Stimulated activated naive B cell treated with anti-CD40 and anti-IgM and Interleukin-4, amounts not matched to agents 10 μg/mL and 1 μg/mL and 100 μg/mL, for 72 hours (primary cell): ENCODE results near the gene CALML4.
"Not testable (repeated sequence)": the region's sequence is repeated elsewhere in the genome, so short reads cannot be mapped to it uniquely, and the experiment has no call there.

Source experiments
- ATAC-seq, 2 donors: fragments of 150-1000 bp; cut with Tn5 transposase; replicated peaks; 2 replicates each; pipeline ENCODE4 v1.10.0; 2021; ENCODE audit warnings: moderate library complexity in 1 of 2
- DNase-seq: peaks from one replicate; pipeline ENCODE4 v3.0.0; 2021
- H3K27ac Mint-ChIP-seq: one replicate; pipeline ENCODE4 v1.8.0; 2022; ENCODE audit warnings: mild to moderate bottlenecking, mixed read lengths
- H3K27me3 Mint-ChIP-seq, 2 donors: one replicate each; pipeline ENCODE4 v1.8.0; 2022; ENCODE audit warnings: mixed read lengths in 2 of 2
- H3K36me3 Mint-ChIP-seq, 2 donors: one replicate each; pipeline ENCODE4 v1.8.0; 2022; ENCODE audit warnings: mixed read lengths in 2 of 2, mild to moderate bottlenecking in 1 of 2
- H3K4me1 Mint-ChIP-seq, 2 donors: one replicate each; pipeline ENCODE4 v1.8.0; 2022; ENCODE audit warnings: mixed read lengths in 2 of 2, mild to moderate bottlenecking in 1 of 2
- H3K4me3 Mint-ChIP-seq, 2 donors: one replicate each; pipeline ENCODE4 v1.8.0; 2022; ENCODE audit warnings: mild to moderate bottlenecking in 2 of 2, mixed read lengths in 2 of 2, moderate library complexity in 1 of 2
- H3K9me3 Mint-ChIP-seq, 2 donors: one replicate each; pipeline ENCODE4 v1.8.0; 2022; ENCODE audit warnings: mixed read lengths in 2 of 2, mild to moderate bottlenecking in 1 of 2

The CALML4 gene

DNA sequence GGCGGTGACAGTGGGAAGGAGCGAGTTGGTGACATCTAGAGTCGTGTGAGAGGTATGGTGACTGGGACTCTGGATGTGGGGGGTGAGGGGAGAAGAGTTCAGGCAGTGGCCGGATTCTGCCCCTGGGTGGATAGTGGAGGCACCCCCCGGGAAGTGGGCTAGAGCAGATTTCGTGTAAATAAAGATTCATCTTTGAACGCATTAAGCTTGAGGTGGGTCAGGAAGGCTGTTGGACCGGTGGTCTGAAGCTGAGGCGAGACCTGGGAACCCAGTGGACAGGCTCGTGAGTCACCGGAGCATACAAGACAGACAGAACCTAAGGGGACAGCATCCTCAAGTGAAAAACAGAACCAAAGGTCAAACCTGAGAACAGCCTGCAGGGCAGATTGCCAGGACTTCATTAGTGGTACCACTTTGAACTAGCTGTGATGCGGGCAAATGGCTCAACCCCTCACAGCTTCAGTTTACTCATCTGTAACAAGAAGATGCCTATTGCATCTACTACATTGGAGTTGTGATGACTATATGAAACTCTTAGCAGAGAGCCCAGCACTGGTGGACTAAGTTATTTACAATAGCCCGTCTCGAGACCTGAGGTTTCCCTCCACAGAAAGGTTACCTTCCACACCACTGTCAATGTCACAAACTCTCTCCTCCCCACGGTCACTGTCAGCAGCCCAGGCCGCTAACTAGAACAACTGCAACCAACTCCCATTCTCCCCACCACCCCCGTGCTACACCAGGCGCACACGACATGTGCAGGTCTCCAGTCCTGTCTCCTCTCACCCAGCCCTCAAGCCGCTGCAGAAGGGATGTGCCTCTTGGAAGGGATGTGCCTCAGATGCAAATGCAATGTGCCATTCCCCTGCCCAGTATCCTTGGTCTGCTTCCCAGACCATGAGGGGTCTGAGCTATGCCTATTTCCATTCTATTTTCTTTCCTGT lies 25.3 kb upstream of the CALML4 start:
- Mint-ChIP-seq H3K4me3 (peak overlapping the region; percentile 81 to 84), H3K36me3 (peaks cover 0 to 5% of the 10 kb centered on the region in 2 donors), H3K9me3 (no peaks in the 10 kb centered on the region), H3K4me1 (peaks cover 33 to 64% of the 10 kb centered on the region in 2 donors), H3K27me3 (no peaks in the 10 kb centered on the region), H3K27ac (peak overlapping the region; percentile 94)
- peak in 1 of 2 donors; percentile 22 for ATAC-seq
- peak; percentile 41 for DNase-seq

DNA sequence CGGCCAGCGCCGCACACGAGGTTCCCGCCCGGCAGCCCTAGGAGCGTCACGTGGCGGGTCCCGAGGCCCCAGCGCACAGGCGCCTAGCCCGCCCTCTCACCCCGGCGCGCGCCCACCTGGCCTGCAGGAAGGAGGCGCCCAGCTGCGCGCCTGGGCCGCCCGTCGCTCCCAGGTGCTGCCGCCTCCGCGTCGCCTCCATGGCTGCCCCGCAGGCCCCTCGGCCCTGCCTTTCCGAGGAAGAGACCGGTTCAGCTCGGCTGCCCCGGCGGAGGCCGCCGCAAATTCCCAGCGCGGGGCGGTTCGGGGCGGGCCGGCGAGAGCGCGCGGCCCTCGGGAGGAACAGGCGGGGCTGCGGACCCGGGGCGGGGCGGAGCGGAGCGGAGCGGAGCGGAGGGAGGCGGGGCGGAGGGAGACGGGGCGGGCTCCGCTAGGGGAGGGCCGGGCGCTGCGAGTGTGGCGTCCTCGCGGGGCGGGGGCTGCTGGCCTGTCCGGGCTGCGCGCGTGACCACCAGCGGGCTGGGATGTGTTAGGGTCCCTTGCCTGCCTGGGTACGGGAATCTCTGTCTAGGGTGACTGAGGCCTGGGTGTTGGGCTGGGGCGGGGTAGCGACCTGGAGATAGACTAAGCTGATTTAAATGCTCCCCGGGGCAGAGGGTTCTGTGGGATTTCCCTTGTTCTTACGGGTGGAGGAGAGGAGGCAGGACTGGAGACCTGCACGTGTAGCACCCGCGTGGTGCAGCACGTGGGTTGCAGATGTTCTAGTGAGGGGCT lies 24.4 kb upstream of the CALML4 start, which contains the start of gene CLN6:
CLN6 (minus strand) TSS at position 343 of the 771 bp plus-strand sequence; CDS start at position 199, 144 bp downstream.
- peak; percentile 78 to 87 for ATAC-seq
- peaks cover 40 to 72% of the 10 kb centered on the region in 2 donors for H3K4me1 Mint-ChIP-seq
- H3K36me3 Mint-ChIP-seq: peaks cover under 1 to 13% of the 10 kb centered on the region in 2 donors
- peak within 1 kb of the TSS; percentile 95 for H3K27ac Mint-ChIP-seq
- peak; percentile 81 for DNase-seq
- peak within 1 kb of the TSS; percentile 81 to 84 for H3K4me3 Mint-ChIP-seq
- H3K27me3 Mint-ChIP-seq: no peaks in the 10 kb centered on the region
- no peaks in the 10 kb centered on the region for H3K9me3 Mint-ChIP-seq

DNA sequence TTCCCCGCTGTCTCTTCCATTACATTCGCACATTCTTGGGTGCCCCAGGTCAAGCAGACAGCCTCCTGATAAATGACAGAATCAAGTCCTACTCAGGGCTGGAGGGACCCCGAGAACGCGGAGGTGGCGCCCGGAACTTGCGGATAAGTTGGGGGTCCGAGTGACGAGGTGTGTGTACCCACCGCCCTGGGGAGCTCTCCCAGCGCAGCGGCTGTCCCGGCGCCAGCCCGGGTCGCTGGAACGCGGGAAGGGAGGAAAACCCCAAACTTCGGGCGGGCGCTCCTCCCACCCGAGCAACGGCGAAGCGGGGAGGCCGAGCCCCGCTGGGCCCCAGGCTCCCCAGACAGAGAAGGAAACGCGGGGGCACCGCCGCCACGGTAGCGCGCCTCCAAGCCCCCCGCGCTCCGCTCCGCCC lies 23.8 kb upstream of the CALML4 start:
- H3K4me3 Mint-ChIP-seq: peak overlapping the region; percentile 81 to 84
- ATAC-seq (peak; percentile 1), DNase-seq (peak; percentile 39)
- H3K4me1 Mint-ChIP-seq: peaks cover 42 to 76% of the 10 kb centered on the region in 2 donors
- no peaks in the 10 kb centered on the region for H3K27me3 Mint-ChIP-seq
- H3K36me3 Mint-ChIP-seq: peaks cover 2 to 14% of the 10 kb centered on the region in 2 donors
- no peaks in the 10 kb centered on the region for H3K9me3 Mint-ChIP-seq
- H3K27ac Mint-ChIP-seq: peak overlapping the region; percentile 95

DNA sequence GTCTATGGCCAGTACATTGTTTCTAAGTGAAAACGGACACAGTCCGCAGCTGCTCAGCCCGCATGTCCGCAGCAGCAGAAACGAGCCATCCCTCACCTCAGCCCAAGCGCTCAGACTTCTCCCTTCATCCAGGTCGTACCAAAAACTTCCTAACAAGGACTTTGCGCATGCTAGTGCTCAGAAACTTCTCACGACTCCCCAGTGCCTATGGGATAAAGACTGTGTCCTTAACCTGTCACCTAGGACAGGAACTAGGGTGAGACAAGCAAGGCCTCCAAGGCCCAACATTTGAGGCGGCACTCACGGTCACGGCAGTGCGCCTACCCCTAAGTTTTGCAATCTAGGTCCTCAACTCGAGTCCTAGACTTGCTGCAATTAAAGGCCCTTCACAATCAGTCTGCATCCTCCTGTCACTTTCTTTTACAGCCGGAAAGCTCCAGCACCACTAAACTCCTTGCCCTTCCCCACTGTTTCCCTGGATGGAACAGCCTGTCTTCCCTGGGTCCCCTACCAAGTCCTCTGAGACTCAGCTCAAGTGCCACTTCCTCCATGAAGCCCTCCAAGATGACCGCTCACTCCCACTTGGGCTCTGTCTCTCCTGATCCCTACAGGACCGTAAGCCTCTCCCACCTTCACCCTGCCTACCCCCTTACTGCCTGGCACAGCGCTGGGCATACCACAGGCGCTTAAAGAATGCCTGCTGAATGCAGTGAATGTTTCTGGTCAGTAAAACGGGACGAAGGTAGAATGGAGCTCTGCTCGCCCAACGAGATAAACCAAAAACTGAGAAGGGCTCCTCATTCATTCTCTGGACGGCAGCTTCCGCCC lies 23.2 kb upstream of the CALML4 start:
- H3K27ac Mint-ChIP-seq: peak overlapping the region; percentile 95
- no peaks in the 10 kb centered on the region for H3K9me3 Mint-ChIP-seq
- DNase-seq: no peak
- ATAC-seq: no peak
- H3K4me3 Mint-ChIP-seq: peak overlapping the region; percentile 81 to 84
- H3K27me3 Mint-ChIP-seq: no peaks in the 10 kb centered on the region
- peaks cover 38 to 72% of the 10 kb centered on the region in 2 donors for H3K4me1 Mint-ChIP-seq
- peaks cover 2 to 14% of the 10 kb centered on the region in 2 donors for H3K36me3 Mint-ChIP-seq

DNA sequence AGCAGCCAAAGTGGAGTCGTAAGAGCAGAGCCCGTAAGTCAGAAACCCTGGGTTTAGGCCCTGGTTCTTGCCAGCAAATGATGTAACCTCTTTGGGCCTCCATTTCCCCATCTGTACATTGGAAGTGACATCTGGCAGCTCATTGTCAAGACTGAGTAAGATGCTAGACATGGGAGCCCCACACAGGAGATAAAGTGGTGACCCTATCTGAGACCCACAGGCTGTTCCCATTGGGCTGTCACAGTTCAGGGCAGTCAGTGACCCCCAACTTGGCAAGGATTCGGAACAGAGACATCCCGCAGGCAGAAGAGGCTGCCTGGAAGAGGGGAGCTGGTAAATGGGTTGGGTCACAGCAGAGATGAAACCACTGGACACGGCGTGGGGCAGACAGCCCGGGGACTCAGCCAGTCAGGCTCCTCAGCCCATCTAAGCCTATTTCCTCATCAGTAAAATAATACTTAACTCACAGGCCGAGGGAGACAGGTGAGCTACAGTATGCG lies 22.6 kb upstream of the CALML4 start:
- Mint-ChIP-seq H3K27ac (peak overlapping the region; percentile 42), H3K9me3 (no peaks in the 10 kb centered on the region), H3K27me3 (no peaks in the 10 kb centered on the region), H3K36me3 (peaks cover 7 to 19% of the 10 kb centered on the region in 2 donors), H3K4me1 (peaks cover 38 to 71% of the 10 kb centered on the region in 2 donors), H3K4me3 (peak overlapping the region; percentile 81 to 84)
- DNase-seq: no peak
- ATAC-seq: no peak

DNA sequence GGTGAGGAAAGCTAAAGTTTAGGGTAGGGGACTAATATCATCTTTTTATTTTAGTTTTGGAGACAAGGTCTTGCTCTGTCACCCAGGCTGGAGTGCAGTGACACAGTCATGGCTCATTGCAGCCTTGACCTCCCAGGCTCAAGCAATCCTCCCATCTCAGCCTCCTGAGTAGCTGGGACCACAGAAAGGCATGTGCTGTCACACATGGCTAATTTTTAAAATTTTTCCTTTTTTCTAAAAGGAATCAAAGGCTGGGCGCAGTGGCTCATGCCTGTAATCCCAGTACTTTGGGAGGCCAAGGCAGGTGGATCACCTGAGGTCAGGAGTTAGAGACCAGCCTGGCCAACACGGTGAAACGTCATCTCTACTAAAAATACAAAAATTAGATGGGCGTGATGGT lies 20.3 kb upstream of the CALML4 start:
- H3K9me3 Mint-ChIP-seq, H3K4me3 Mint-ChIP-seq, H3K27me3 Mint-ChIP-seq, ATAC-seq, DNase-seq, H3K27ac Mint-ChIP-seq: not testable (repeated sequence)
- H3K36me3 Mint-ChIP-seq: peaks cover 12 to 21% of the 10 kb centered on the region in 2 donors
- H3K4me1 Mint-ChIP-seq: peaks cover 33 to 61% of the 10 kb centered on the region in 2 donors

DNA sequence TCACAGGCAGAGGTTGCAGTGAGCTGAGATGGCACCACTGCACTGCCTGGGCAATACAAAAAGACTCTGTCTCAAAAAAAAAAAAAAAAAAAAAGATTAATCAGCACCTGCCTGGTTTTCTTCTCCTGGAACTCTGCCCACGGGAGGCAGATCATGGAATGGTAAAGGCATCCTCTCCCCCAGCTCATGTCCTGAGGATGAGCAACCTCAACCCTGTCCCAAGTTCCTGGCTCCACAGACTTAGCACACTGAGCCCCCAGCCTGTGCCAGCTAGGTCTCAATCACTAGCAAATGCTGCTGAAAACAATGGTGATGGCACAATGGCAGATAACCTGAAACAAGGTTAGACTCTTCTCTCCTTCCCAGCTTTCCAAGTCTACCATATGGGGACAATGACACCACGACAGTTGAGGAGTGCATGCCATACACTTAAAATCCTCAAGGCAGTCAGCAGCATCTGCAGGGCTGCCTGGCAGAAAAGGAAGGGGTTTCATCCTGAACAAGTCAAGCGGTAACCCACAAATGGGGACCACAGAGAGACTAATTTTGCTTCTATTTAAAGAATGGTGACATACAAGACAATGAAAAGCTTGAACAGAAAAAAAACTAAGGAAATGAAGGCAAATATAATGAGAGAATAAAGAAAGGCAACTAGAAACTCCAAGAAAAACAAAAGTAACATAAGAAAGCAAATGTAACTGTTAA lies 19.6 kb upstream of the CALML4 start:
- H3K27me3 Mint-ChIP-seq: no peaks in the 10 kb centered on the region
- peak overlapping the region; percentile 21 for H3K27ac Mint-ChIP-seq
- ATAC-seq: no peak
- H3K36me3 Mint-ChIP-seq: peaks cover 12 to 26% of the 10 kb centered on the region in 2 donors
- peak overlapping the region; percentile 19 to 48 for H3K4me3 Mint-ChIP-seq
- DNase-seq: no peak
- H3K4me1 Mint-ChIP-seq: peaks cover 28 to 54% of the 10 kb centered on the region in 2 donors
- no peaks in the 10 kb centered on the region for H3K9me3 Mint-ChIP-seq

DNA sequence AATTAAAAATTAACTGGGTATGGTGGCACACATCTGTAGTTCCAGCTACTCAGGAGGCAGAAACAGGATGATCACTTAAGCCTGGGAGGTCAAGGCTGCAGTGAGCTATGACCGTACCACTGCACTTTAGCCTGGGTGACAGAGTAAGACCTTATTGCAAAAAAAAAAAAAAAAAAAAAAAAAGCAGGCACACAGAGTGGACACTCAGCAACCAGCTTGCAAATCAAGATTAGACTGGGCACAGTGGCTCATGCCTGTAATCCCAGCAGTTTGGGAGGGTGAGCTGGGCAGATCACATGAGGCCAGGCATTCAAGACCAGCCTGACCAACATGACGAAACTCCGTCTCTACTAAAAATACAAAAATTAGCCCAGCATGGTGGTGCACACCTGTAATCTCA lies 19.0 kb upstream of the CALML4 start:
- Mint-ChIP-seq H3K27me3 (no peaks in the 10 kb centered on the region), H3K27ac (no peak overlapping the region), H3K4me1 (peaks cover 28 to 53% of the 10 kb centered on the region in 2 donors), H3K9me3 (no peaks in the 10 kb centered on the region), H3K36me3 (peaks cover 13 to 32% of the 10 kb centered on the region in 2 donors), H3K4me3 (no peak overlapping the region)
- ATAC-seq (no peak), DNase-seq (no peak)

DNA sequence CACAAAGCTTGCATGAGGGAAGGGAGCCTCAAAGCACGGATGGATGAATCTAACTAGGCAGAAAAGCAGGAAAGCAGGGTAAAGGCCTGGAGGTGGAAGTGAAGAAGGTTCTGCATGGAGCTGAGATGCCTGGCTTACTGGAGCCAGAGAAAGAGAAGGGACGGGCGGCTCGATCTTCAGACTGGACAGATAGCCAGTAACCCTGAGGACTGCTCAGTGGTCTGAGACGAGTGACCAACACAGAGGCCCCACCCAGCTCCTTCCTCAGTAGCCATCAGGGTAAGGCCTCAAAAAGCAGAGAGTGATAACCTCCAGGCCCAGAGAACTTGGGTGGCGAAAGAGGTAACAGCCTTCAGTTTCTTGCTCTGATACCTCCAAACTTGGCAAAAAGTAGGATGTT lies 18.0 kb upstream of the CALML4 start:
- H3K27me3 Mint-ChIP-seq: no peaks in the 10 kb centered on the region
- DNase-seq (no peak), ATAC-seq (no peak)
- H3K27ac Mint-ChIP-seq: peak overlapping the region; percentile 39
- peaks cover 21 to 45% of the 10 kb centered on the region in 2 donors for H3K4me1 Mint-ChIP-seq
- no peak overlapping the region for H3K4me3 Mint-ChIP-seq
- H3K36me3 Mint-ChIP-seq: peaks cover 20 to 35% of the 10 kb centered on the region in 2 donors
- no peaks in the 10 kb centered on the region for H3K9me3 Mint-ChIP-seq

DNA sequence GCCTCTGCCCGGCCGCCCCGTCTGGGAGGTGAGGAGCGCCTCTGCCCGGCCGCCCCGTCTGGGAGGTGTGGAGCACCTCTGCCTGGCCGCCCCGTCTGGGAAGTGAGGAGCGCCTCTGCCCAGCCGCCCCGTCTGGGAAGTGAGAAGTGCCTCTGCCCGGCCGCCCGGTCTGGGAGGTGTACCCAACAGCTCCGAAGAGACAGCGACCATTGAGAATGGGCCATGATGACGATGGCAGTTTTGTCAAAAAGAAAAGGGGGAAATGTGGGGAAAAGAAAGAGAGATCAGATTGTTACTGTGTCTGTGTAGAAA lies 17.3 kb upstream of the CALML4 start:
- not testable (repeated sequence) for H3K4me3 Mint-ChIP-seq, H3K27ac Mint-ChIP-seq, ATAC-seq, H3K27me3 Mint-ChIP-seq, H3K9me3 Mint-ChIP-seq, DNase-seq
- Mint-ChIP-seq H3K4me1 (peaks cover 17 to 37% of the 10 kb centered on the region in 2 donors), H3K36me3 (peaks cover 27 to 42% of the 10 kb centered on the region in 2 donors)

DNA sequence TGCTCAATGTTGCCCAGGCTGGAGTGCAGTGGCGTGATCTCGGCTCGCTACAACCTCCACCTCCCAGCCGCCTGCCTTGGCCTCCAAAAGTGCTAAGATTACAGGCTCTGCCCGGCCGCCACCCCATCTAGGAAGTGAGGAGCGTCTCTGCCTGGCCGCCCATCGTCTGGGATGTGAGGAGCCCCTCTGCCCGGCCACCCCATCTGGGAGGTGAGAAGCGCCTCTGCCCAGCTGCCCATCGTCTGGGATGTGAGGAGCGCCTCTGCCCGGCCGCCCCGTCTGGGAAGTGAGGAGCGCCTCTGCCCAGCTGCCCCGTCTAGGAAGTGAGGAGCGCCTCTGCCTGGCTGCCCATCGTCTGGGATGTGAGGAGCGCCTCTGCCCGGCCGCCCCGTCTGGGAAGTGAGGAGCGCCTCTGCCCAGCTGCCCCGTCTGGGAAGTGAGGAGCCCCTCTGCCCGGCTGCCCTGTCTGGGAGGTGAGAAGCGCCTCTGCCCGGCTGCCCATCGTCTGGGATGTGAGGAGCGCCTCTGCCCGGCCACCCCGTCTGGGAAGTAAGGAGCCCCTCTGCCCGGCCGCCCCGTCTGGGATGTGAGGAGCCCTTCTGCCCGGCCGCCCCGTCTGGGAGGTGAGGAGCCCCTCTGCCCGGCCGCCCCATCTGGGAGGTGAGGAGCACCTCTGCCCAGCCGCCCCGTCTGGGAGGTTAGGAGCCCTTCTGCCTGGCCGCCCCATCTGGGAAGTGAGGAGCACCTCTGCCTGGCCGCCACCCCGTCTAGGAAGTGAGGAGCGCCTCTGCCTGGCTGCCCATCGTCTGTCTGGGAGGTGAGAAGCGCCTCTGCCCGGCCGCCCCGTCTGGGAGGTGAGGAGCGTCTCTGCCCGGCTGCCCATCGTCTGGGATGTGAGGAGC lies 16.6 kb upstream of the CALML4 start:
- Mint-ChIP-seq H3K36me3 (peaks cover 27 to 42% of the 10 kb centered on the region in 2 donors), H3K4me1 (peaks cover 14 to 31% of the 10 kb centered on the region in 2 donors)
- not testable (repeated sequence) for DNase-seq, H3K4me3 Mint-ChIP-seq, H3K9me3 Mint-ChIP-seq, H3K27me3 Mint-ChIP-seq, ATAC-seq, H3K27ac Mint-ChIP-seq

DNA sequence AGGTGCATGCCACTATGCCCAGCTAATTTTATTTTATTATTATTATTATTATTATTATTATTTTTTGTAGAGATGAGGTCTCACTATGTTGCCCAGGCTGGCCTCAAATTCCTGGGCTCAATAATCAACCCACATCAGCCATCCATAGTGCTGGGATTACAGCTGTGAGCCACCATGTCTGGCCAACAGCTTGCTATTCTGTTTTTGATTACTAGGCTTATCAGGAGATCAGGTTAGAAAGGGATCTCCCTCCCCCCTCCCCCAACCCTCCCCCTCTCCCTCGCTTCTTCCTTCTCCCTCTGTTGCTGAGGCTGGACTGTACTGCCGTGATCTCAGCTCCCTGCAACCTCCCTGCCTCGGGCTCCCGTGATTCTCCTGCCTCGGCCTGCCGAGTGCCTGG lies 15.8 kb upstream of the CALML4 start:
- H3K9me3 Mint-ChIP-seq: no peaks in the 10 kb centered on the region
- no peaks in the 10 kb centered on the region for H3K27me3 Mint-ChIP-seq
- ATAC-seq: no peak
- H3K4me3 Mint-ChIP-seq: no peak overlapping the region
- H3K4me1 Mint-ChIP-seq: peaks cover 14 to 24% of the 10 kb centered on the region in 2 donors
- DNase-seq: no peak
- H3K36me3 Mint-ChIP-seq: peaks cover 33 to 50% of the 10 kb centered on the region in 2 donors
- H3K27ac Mint-ChIP-seq: no peak overlapping the region
